B cell (primary cell): ENCODE data around the gene PHF23. TPM values are rescaled to one million over a fixed set of nuclear protein-coding genes. Genes with fewer than 3 reads are reported as not detected.

Experiments used
- ATAC-seq: fragments of 200-7000 bp; cut with Tn5 transposase; one replicate; pipeline ENCODE4 v1.10.0; 2021; ENCODE audit warnings: low read depth, mild to moderate bottlenecking, moderate number of reproducible peaks, moderate library complexity
- CTCF ChIA-PET: fragments of 350-600 bp; sonication (Branson Sonifier 250); formaldehyde crosslinking; loops from one replicate; lab custom pipeline; 2021; ENCODE audit warnings: antibody characterized with exemption, inconsistent platforms; lab: Charles Lee
- POLR2A ChIA-PET: fragments of 350-600 bp; sonication (Branson Sonifier 250); formaldehyde crosslinking; loops from one replicate; lab custom pipeline; 2021; ENCODE audit warnings: antibody characterized with exemption; lab: Charles Lee
- DNase-seq: peaks from one replicate; pipeline ENCODE4 v3.0.0; 2013
- H2AFZ ChIP-seq: 2 replicates; pipeline ENCODE4 v1.6.1; 2012; ENCODE audit warnings: mild to moderate bottlenecking, low read depth, low read length; ENCODE audit not compliant: insufficient read depth, poor library complexity, severe bottlenecking
- H3K27ac ChIP-seq, 2 donors: 1 replicate in 1 of 2; 2 replicates in 1 of 2; pipeline ENCODE4 v1.5.1; 2012 to 2013; ENCODE audit warnings: low read length in 2 of 2, mild to moderate bottlenecking in 2 of 2, moderate library complexity in 1 of 2
- H3K27me3 ChIP-seq, 4 experiments: fragments of 200-600 bp in 1 of 4; sonication (generic) in 1 of 4; replicated peaks in 1 of 4; 1 replicate in 2 of 4; 2 replicates in 2 of 4; pipeline versions ENCODE4 v1.6.1 to v1.7.0; 2013 to 2016; ENCODE audit warnings: low read length in 3 of 4, mild to moderate bottlenecking in 2 of 4, mixed read lengths in 1 of 4, moderate library complexity in 1 of 4; ENCODE audit not compliant: insufficient read depth in 4 of 4, control insufficient read depth in 3 of 4; ENCODE audit errors: control extremely low read depth in 1 of 4
- H3K36me3 ChIP-seq, 2 experiments: replicated peaks in 1 of 2; 1 replicate in 1 of 2; 2 replicates in 1 of 2; pipeline versions ENCODE4 v1.6.1 to v1.7.1; 2013; ENCODE audit warnings: low read length in 1 of 2; ENCODE audit not compliant: insufficient read depth in 2 of 2, control insufficient read depth in 1 of 2; ENCODE audit errors: control extremely low read depth in 1 of 2, extremely low read depth in 1 of 2
- H3K4me1 ChIP-seq, 2 donors: fragments of 200-600 bp in 1 of 2; sonication (generic) in 1 of 2; 1 replicate in 1 of 2; 2 replicates in 1 of 2; pipeline versions ENCODE4 v1.5.1 to v1.6.1; 2013 to 2017; ENCODE audit warnings: low read length in 2 of 2; ENCODE audit not compliant: control insufficient read depth in 2 of 2, insufficient read depth in 2 of 2
- H3K4me2 ChIP-seq: replicated peaks from 2 replicates; pipeline ENCODE3; 2012; ENCODE audit warnings: mild to moderate bottlenecking, low read depth, low read length; ENCODE audit not compliant: poor library complexity, severe bottlenecking
- H3K4me3 ChIP-seq, 5 experiments: fragments of 200-600 bp in 1 of 5; sonication (generic) in 1 of 5; 1 replicate in 3 of 5; 2 replicates in 2 of 5; pipeline versions ENCODE4 v1.5.1 to v1.7.0; 2011 to 2016; ENCODE audit warnings: low read length in 4 of 5, mild to moderate bottlenecking in 4 of 5, low read depth in 2 of 5, control low read depth in 1 of 5, moderate library complexity in 1 of 5; ENCODE audit not compliant: insufficient read depth in 1 of 5; ENCODE audit errors: control extremely low read depth in 1 of 5, extremely low read depth in 1 of 5
- H3K79me2 ChIP-seq: fragments of 200-600 bp; sonication (generic); one replicate; pipeline ENCODE4 v1.6.0; 2016; ENCODE audit warnings: low read length; ENCODE audit not compliant: control insufficient read depth, insufficient read depth
- H3K9ac ChIP-seq: fragments of 200-600 bp; sonication (generic); 2 replicates; pipeline ENCODE4 v1.6.1; 2017; ENCODE audit warnings: mild to moderate bottlenecking, low read length, moderate library complexity
- H3K9me3 ChIP-seq, 3 donors: one replicate each; pipeline versions ENCODE4 v1.6.1 to v1.7.1; 2013; ENCODE audit warnings: low read length in 2 of 3; ENCODE audit not compliant: control insufficient read depth in 2 of 3, insufficient read depth in 1 of 3; ENCODE audit errors: control extremely low read depth in 1 of 3
- H4K20me1 ChIP-seq: 2 replicates; pipeline ENCODE4 v1.6.0; 2012; ENCODE audit warnings: mild to moderate bottlenecking, low read length; ENCODE audit not compliant: insufficient read depth, control insufficient read depth, poor library complexity, severe bottlenecking
- H3K27ac Mint-ChIP-seq: one replicate; pipeline ENCODE4 v1.8.0; 2021; ENCODE audit warnings: mixed read lengths
- H3K27me3 Mint-ChIP-seq: one replicate; pipeline ENCODE4 v1.8.0; 2021; ENCODE audit warnings: mixed read lengths
- H3K4me1 Mint-ChIP-seq: one replicate; pipeline ENCODE4 v1.8.0; 2021; ENCODE audit warnings: mixed read lengths
- H3K4me3 Mint-ChIP-seq: one replicate; pipeline ENCODE4 v1.8.0; 2021; ENCODE audit warnings: mixed read lengths
- H3K9me3 Mint-ChIP-seq: one replicate; pipeline ENCODE4 v1.8.0; 2022; ENCODE audit warnings: mixed read lengths; ENCODE audit not compliant: insufficient read depth
- EZH2 ChIP-seq: IDR thresholded peaks from 2 replicates; pipeline ENCODE4 v1.6.1; 2012; ENCODE audit warnings: borderline replicate concordance, low read depth, mild to moderate bottlenecking, moderate library complexity, low read length; ENCODE audit not compliant: insufficient read depth, poor library complexity, severe bottlenecking
- WGBS: methylation state at CpG from one replicate; pipeline ENCODE4 v1.1.5; 2013; ENCODE audit warnings: missing lambda C conversion rate; ENCODE audit not compliant: insufficient coverage; 5-methylcytosine and 5-hydroxymethylcytosine counted together
- intact Hi-C: fragments of 100-400 bp; cut with micrococcal nuclease; formaldehyde crosslinking; loops from one replicate; pipeline ENCODE4 v1.10.0; 2022
- polyA plus RNA-seq: library from polyadenylated mRNA; depleted of rRNA; stranded (reverse); fragments of >200 nt; gene quantifications from 2 replicates; pipeline ENCODE4 v1.2.3, GENCODE V29; 2012
- total RNA-seq, 2 donors: library from RNA; stranded (reverse); fragments of 120-200 nt in 1 of 2; gene quantifications; 1 replicate in 1 of 2; 2 replicates in 1 of 2; pipeline versions ENCODE4 v1.2.3 to v1.2.4, GENCODE V29; 2013 to 2022
- TF ChIP-seq, protein P1 (sequence below): fragments of 200-600 bp; IDR thresholded peaks from one replicate; pipeline ENCODE4 v1.8.0; 2022; ENCODE audit warnings: antibody characterized with exemption, mild to moderate bottlenecking

PHF23 gene
- total and polyA plus RNA-seq, 2 donors (not counting 1 experiment from before 2014, with no cell fraction given) = 17.6 to 42.3 TPM

GRCh38 chr17:7243453-7243729, 4.1 kb upstream of the PHF23 start:
- TF ChIP-seq EZH2 = no peak
- TF ChIP-seq, protein P1, sequence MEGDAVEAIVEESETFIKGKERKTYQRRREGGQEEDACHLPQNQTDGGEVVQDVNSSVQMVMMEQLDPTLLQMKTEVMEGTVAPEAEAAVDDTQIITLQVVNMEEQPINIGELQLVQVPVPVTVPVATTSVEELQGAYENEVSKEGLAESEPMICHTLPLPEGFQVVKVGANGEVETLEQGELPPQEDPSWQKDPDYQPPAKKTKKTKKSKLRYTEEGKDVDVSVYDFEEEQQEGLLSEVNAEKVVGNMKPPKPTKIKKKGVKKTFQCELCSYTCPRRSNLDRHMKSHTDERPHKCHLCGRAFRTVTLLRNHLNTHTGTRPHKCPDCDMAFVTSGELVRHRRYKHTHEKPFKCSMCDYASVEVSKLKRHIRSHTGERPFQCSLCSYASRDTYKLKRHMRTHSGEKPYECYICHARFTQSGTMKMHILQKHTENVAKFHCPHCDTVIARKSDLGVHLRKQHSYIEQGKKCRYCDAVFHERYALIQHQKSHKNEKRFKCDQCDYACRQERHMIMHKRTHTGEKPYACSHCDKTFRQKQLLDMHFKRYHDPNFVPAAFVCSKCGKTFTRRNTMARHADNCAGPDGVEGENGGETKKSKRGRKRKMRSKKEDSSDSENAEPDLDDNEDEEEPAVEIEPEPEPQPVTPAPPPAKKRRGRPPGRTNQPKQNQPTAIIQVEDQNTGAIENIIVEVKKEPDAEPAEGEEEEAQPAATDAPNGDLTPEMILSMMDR = no peak
- Histone ChIP-seq H3K27me3 (no peaks in the 10 kb centered on the region), H2AFZ (peak overlapping the region; percentile 86), H4K20me1 (peaks cover 20% of the 10 kb centered on the region), H3K79me2 (peaks cover 48% of the 10 kb centered on the region), H3K27ac (peak overlapping the region; percentile 94 to 97), H3K9ac (peak overlapping the region; percentile 82), H3K36me3 (peaks cover 8 to 37% of the 10 kb centered on the region in 2 experiments), H3K4me3 (peak overlapping the region; percentile 31 to 99 (median 99)), H3K9me3 (no peaks in the 10 kb centered on the region), H3K4me1 (peaks cover 24 to 28% of the 10 kb centered on the region in 2 donors), H3K4me2 (peak overlapping the region; percentile 79)
- Mint-ChIP-seq H3K27ac (peak overlapping the region; percentile 100), H3K9me3 (no peaks in the 10 kb centered on the region), H3K4me3 (peak overlapping the region; percentile 98), H3K27me3 (no peaks in the 10 kb centered on the region), H3K4me1 (peaks cover 36% of the 10 kb centered on the region)
- ATAC-seq (no peak), DNase-seq (no peak)
- intact Hi-C loops = no loop called here
- ChIA-PET POLR2A (interaction anchor here (0.5 to 13.1 kb wide), 6 partner anchors 8 to 221 kb away, joined by 3 to 157 read pairs (median 5); partner anchors contain the start of genes ACADVL, CTDNEP1, DLG4 and DVL2), CTCF (interaction anchor here (1.3 to 1.4 kb wide), 2 partner anchors 23 to 198 kb away, joined by 4 to 11 read pairs; no protein-coding TSS in a partner anchor)
- WGBS = no CpG with 5 or more reads among the region's 2 CpGs

DNA sequence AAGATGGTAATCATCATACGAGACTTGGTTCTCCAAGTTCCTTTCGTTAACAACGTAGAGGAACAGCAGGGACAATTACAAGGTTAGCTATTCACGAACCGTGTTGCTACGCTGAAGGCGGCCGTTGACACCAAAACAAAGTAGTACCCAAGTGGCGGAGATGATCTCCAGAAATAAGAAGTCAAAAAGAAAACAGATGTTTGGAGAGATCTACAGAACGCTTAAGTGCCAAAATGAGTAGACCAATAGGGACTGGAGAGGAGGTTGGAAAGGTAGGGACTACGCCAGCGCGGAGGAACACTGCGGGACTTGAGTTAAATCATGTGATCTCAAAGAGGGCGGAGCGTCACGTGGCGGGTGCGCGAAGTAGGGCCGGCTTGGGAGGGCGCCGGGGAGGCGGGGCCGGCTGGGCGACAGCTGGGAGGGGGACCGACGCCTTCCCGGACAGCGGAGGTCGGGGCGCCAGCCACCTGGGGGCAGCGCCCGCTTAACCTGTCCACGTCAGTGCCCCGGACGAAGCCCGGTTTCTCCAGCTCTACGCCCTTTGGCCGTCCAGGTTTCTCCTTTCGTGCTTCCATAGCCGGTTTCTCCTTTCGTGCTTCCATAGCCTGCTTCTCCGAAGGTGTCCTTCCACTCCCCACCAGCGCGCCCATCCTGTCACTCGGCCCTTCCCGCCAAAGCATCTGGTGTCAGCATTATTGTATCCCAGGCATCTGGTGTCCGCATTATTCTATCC, 3.6 kb upstream of the PHF23 start:
- H4K20me1 ChIP-seq = peaks cover 20% of the 10 kb centered on the region
- H3K27me3 ChIP-seq = no peaks in the 10 kb centered on the region
- peaks cover 43% of the 10 kb centered on the region for H3K79me2 ChIP-seq
- peak overlapping the region; percentile 100 for H3K27ac Mint-ChIP-seq
- H3K27ac ChIP-seq = peak overlapping the region; percentile 94 to 97
- H3K9ac ChIP-seq = peak overlapping the region; percentile 82
- no peaks in the 10 kb centered on the region for H3K9me3 Mint-ChIP-seq
- WGBS = 4% methylated on average over 49 of the region's 49 CpGs
- no peaks in the 10 kb centered on the region for H3K9me3 ChIP-seq
- peaks cover 36% of the 10 kb centered on the region for H3K4me1 Mint-ChIP-seq
- H2AFZ ChIP-seq = peak overlapping the region; percentile 86
- ATAC-seq (peak; percentile 42), DNase-seq (peak; percentile 99)
- peak overlapping the region; percentile 98 for H3K4me3 Mint-ChIP-seq
- TF ChIP-seq, protein P1 = no peak
- TF ChIP-seq EZH2 = no peak
- POLR2A ChIA-PET = interaction anchor here (0.5 to 13.1 kb wide), 14 partner anchors 9 to 614 kb away, joined by 3 to 157 read pairs (median 4); partner anchors contain the start of genes ACADVL, CTDNEP1, DLG4 and DVL2
- peaks cover 24 to 28% of the 10 kb centered on the region in 2 donors for H3K4me1 ChIP-seq
- peak overlapping the region; percentile 79 for H3K4me2 ChIP-seq
- intact Hi-C loops = loop anchor here (1.0 kb wide), 1 partner anchor 86 kb away; the partner anchor contains the start of gene NEURL4
- peaks cover 8 to 37% of the 10 kb centered on the region in 2 experiments for H3K36me3 ChIP-seq
- no peaks in the 10 kb centered on the region for H3K27me3 Mint-ChIP-seq
- CTCF ChIA-PET = interaction anchor here (0.5 to 5.0 kb wide), 7 partner anchors 8 to 197 kb away, joined by 3 to 36 read pairs (median 5); partner anchors contain the start of genes ACADVL, CTDNEP1, DLG4 and DVL2
- H3K4me3 ChIP-seq = peak overlapping the region; percentile 81 to 99 (median 99)
